ENCODE measurements around the gene PPP5C.

DNA sequence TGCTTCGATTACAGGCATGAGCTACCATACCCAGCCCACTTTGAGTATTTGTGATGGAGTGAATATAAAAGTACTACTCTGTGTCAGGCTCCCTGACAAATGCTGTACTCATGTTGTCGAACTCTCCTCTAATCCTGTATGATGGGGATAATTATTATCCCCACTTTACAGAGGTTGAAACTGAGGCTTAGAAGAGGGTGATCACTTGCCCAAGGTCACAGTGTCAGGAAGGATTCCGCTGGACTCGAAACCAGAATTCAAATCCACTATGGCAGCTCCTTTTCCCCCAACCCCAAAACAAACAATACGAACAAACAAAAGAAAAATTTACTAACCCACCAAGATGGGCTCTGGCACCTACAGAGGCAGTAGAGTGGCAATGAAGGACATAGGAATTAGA is 1.7 kb upstream of the PPP5C start:
- no peak for TF ChIP-seq EZH2 (IDR thresholded peaks at IDR 0.05; ENCODE audit: borderline replicate concordance, low read depth, low read length, severe bottlenecking)
- TF ChIP-seq, protein P1, sequence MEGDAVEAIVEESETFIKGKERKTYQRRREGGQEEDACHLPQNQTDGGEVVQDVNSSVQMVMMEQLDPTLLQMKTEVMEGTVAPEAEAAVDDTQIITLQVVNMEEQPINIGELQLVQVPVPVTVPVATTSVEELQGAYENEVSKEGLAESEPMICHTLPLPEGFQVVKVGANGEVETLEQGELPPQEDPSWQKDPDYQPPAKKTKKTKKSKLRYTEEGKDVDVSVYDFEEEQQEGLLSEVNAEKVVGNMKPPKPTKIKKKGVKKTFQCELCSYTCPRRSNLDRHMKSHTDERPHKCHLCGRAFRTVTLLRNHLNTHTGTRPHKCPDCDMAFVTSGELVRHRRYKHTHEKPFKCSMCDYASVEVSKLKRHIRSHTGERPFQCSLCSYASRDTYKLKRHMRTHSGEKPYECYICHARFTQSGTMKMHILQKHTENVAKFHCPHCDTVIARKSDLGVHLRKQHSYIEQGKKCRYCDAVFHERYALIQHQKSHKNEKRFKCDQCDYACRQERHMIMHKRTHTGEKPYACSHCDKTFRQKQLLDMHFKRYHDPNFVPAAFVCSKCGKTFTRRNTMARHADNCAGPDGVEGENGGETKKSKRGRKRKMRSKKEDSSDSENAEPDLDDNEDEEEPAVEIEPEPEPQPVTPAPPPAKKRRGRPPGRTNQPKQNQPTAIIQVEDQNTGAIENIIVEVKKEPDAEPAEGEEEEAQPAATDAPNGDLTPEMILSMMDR (IDR thresholded peaks at IDR 0.05; ENCODE audit: borderline replicate concordance, extremely low read depth, low read length, poor library complexity, severe bottlenecking): no peak
